Renal cortical epithelial cell (primary cell): ENCODE results near the gene TMEM163. TPM values are rescaled to one million over a fixed set of nuclear protein-coding genes. Genes with fewer than 3 reads are reported as not detected.
"Not testable (repeated sequence)": the region's sequence is repeated elsewhere in the genome, so short reads cannot be mapped to it uniquely, and the experiment has no call there.

Experiments used
- DNase-seq: peaks from one replicate; pipeline ENCODE4 v3.0.0-alpha.2; 2011; ENCODE audit warnings: low read depth
- total RNA-seq: library from RNA; depleted of rRNA; stranded (reverse); fragments of >200 nt; gene quantifications from 2 replicates; pipeline ENCODE4 v1.2.3, GENCODE V29; 2014

The TMEM163 gene
- total RNA-seq, 1 donor from 2014 or later: 6.7 TPM

DNA sequence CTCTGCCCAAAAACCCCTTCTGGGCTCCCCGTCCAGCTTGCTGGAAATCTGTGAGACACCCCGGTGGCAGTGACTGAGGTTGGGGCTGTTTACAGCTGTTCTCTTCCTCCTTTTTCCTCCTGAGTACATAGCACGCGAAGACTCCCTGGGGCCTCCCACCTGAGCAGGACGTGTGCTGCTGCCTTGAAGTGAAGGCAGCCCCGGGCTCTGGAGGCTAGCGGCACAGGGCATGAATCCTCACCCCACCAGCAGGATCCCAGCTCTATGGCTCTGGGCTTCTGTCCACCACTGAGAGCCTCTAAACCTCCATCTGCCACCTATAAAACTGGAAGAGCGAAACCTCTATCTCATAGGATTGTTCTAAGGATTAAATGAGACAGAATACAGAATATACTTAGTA, 182.5 kb downstream of the TMEM163 start:
- no peak for DNase-seq

DNA sequence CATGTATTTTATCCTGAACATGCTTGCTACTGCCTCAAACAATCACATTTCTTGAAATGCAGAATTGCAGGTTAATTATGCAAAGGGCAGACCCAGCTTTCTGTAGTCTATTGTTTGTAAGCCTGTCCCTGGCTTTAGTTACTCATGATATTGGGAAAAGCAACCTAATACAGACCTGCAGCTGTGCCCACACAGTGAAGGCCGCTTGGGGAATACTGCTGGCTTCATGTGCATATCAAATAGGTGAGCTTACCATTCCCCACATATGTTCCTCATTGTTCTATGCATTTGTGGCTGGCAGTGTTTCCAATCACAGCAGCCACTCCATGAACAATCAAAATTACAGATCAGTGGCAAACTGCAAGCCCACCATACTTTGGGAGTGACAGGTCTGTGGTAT, 186.3 kb downstream of the TMEM163 start:
- no peak for DNase-seq

DNA sequence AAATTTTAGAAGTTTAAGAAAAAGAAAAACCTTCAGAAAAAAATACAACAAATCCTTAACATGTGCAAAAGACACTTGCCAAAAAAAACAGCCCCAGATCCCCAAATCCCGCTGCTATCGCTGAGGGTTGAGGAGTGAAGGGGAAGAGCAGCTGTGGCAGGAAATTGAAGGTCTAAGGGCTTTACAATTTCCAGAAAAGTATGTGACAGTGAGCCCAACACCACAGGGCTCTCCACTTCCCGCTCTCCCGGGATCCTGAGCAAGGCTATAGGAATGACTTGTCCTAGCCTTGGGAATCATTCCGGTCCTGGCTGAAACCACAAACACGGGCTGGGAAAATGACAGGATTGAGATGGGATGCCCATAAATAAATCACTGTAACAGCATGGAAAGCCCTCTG, 191.4 kb downstream of the TMEM163 start:
- DNase-seq: no peak

DNA sequence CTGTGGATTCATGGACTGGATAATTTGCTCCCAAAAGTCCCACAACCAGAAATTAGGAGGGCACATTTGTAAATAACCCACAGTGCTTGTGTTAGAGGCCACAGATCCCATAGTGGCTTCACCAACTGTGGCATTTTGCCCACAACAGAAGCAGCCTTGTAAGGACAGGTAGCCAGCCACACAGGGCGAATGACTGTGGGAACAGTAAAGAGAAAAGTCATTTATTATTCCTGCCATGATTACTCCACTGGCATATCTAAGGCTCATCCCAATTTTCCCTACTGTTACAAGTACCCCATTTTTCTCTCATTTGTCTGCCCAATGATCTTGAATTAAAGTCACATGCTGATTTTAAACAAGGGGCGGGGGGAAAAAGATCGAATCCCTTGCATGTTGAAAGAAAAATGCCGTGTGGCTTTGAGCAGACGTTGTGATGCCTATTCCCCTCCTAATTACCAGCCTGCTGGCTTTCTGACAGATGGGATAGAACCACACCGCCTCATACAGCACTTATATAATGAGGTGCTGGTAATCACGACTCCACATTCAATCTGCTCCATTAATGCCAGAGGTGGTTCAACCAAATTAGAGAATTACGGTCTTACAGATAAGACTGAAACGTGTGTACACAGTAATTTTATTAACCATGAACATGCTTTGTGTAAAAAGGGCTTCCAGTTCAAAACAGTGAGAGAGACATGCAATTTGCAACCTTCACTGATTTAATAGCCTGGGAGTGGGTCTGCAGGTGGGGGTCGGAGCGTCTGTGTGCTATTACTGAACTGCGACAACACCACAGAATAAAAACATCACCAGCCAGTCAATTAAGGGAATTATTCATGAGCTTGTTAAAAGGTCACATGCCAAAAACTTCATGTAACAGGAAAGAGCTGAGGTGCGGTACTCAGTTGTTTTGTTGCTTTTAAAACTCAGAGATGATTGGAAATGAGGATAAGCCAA, 196.0 kb downstream of the TMEM163 start:
- no peak for DNase-seq

DNA sequence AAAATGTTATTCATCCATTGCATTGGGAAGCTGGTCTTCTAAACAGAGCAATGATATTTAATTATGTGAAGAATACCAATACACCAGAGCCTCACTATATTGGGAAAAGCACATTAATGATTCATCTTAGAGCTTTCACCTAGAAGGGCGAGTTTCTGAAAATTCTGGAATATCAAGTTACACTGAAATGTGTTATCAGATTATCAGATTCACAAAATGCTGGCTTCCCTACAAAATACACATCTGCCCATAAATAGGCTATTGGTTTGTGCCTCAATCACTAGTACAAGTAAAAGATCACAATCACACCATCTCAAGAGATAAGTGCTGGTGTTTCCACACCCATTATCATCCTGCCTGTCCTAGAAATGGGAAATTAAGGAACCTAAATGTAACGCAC, 200.7 kb downstream of the TMEM163 start:
- no peak for DNase-seq

DNA sequence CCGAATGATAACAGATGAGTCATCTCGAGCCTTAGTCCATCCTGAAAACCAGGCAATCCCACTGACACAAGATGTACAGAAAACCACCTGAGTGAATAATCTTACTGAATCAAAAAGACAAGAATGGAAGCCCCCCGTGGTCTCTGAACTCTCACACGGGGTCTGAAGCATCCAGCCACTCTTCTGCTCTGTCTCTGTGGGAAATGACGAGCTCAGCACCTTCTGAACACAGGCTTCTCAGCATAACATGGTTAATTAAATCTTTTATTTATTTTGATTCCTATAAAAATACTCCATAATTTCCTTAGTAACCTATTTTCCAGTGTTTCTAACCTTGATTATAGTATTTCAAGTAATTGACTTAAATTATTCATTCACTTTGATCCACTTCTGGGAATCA, 203.7 kb downstream of the TMEM163 start:
- no peak for DNase-seq

DNA sequence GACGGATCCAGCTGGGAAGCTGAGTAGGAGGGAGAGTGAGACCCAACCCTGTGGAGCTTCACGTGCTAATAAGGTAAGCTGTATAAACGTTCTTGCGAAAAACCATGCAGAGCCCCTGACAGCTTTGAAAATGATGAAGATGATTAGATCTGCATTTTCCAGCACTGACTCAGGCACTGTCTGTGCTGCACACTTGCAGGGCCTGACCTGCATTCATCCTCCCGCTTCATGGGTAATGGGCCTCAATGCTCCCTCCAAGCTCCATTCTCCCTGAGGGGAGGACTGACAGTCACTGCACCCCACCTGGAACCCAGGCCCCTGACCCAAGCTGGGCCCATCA, 205.4 kb downstream of the TMEM163 start:
- DNase-seq: no peak

DNA sequence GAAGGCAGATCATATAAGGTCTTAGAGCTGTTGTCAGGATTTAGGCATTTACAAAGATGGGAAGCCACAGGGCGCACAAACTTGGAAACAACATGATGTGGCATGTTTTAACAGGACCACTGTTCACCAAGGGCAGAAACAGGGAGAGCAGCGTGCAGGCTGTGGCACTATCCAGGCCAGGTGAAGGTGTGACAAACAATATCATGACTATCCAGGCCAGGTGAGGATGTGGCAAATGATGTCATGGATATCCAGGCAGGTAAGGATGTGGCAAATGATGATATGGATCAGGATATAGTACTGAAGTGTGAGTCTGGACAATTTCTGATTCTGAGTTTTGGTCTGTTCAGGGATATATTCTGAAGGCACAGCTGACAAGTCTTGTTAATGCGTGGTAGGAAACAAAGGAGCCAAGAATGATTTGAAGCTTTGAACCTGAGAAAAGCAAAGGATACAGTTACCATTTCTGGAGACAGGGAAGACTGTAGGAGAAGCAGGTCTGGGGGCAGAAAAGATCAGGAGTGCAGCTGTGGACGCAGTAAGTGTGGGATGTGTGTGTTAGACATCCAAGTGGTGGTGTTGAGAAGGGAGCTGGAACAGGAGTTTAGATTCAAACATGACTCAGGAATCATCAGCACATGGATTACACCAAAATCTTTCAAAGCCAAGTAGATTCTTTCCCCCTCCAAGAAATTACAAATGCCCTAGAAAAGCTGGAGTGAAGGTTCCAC, 205.9 kb downstream of the TMEM163 start:
- DNase-seq: no peak

DNA sequence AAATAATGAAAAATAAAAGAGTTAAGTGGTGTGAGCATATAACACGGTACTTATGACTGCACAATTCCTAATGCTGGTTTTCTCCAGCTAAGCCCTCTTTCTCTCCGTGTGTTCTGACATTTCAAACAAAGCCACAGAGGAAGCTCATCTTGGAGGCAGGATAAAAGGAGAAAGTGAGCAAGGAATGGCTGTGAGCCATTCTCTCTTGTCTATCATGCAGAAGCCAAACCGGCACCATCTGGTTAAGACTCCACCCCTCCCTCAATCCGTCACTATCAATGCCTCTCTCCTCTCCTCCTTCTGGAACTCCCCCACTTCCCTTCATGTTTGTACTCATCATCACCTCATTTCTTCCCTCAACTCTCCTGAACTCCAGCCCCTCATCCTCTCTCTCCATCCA, 210.4 kb downstream of the TMEM163 start:
- DNase-seq: no peak

DNA sequence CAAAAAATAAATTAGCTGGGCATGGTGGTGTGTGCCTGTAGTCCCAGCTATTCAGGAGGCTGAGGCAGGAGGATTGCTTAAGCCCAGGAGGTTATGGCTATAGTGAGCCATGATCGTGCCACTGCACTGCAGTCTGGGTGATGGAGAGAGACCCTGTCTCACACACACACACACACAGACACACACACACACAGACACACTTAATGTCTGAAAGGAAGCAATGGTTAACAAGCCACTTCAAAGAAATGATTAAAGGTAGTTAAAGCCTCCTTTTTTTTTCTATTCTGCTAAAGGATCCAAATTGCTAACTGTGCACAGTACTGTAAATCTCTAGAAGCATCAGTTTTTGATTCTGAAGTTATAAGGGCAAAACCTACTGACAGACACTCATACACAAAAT, 211.1 kb downstream of the TMEM163 start:
- DNase-seq: no peak

DNA sequence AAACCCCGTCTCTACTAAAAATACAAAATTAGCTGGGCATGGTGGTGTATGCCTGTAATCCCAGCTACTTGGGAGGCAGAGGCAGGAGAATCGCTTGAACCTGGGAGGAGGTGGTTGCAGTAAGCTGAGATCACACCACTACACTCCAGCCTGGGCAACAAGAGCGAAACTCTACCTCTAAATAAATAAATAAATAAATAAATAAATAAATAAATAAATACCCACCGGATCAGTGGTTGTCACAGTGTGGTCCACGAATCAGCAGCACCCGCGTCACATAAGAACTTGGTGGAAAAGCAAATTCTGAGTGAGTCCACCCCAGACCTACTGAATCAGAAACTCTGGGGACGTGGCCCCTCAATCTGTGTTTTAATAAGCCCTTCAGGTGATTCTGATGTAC, 211.6 kb downstream of the TMEM163 start:
- DNase-seq: not testable (repeated sequence)

DNA sequence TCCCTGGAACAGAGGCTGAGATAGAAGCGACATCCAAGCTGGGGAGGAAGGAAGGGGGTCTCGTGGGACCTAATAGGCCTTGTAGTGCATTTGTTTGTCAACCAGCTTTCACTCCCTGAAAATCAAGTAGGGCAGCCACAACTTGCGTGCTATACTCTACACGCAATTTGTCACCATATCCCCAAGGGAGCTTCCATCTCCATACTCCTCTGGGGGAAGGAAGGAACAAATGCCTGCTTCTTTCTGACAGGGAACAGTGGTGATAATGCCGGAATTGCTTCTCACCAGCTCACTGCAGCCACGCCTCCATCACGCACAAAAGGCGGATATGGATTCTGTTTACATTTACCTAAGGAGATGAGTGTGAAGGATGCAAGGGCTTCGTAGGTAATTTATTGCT, 213.4 kb downstream of the TMEM163 start:
- no peak for DNase-seq

DNA sequence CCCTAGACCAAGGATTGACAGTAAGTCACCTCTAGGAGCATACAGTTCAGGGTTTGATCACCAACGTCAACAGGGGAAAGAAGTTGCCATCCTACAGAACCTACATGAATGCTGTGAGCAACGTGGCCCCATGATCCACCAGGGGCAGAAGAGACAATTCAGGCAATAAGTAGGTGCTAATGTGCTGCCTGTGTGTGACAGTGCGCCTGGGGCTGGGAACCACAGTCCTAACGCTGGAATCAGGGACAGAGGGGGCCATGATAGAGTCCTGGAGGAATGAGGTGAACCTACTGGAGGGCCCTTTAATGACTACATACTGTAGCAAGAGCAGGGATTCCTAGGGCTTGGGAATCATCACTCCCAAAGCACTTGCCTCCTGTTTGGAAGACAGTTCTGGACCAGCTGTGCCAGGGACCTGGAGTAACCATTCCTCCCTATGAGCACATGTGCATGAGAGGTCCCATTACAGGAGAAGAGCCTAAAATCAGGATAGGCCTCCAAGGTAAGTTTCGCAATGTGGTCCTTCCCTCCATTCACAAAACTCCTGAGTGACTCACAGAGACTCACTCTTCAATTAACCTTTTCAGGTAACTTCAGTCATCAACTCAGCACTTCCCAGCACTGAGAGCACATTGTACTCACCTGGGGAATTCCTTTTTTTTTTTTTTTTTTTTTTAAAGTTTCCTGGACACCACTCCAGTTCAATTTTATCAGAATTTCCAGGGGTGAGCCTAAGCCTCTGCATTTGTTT, 214.0 kb downstream of the TMEM163 start:
- no peak for DNase-seq

DNA sequence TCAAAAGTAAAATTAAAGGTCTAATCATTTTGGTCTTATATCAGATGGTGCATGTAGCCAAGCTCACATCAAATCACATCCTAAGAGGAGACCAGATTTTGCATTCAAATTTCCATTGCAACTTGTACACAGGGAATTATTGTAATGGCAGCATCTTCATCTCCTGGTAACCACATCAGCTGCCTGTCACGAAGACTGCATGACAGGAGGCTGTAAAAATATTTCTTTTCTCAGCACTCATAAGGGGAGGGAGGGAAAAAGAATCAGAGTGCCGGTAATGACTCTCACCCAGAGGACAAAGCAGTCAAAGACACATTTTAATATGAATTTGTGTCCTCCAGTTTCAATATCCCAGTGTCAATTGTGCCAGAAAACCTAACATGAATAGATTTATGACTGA, 216.7 kb downstream of the TMEM163 start:
- no peak for DNase-seq

DNA sequence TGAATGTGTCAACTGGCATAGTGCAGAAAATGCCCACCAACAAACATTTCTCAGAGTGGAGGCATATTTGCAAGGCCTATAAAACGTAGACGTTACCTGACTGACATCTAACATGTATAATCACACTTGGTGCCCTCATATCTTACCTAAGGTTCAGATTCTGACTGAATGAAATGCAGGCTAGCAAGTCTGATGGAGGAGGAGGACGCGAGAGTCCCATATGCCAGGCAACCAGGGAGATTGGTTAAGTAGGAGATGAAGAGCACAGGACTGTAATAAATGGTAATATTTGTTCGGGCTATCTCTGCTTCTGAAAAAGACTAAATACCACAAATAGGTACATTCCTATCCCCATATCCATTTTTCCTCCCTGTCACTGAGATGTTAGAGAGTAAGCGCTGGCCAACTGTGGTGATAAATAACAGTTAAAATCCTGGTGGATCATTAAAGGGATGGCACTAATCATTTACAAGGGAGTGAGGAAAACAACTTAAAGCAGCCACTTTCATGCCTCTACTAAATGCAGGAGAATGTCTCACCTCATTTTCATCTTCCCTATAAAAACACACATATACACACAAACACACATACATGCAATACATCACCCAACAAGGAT, 217.2 kb downstream of the TMEM163 start:
- DNase-seq: peak; percentile 52

DNA sequence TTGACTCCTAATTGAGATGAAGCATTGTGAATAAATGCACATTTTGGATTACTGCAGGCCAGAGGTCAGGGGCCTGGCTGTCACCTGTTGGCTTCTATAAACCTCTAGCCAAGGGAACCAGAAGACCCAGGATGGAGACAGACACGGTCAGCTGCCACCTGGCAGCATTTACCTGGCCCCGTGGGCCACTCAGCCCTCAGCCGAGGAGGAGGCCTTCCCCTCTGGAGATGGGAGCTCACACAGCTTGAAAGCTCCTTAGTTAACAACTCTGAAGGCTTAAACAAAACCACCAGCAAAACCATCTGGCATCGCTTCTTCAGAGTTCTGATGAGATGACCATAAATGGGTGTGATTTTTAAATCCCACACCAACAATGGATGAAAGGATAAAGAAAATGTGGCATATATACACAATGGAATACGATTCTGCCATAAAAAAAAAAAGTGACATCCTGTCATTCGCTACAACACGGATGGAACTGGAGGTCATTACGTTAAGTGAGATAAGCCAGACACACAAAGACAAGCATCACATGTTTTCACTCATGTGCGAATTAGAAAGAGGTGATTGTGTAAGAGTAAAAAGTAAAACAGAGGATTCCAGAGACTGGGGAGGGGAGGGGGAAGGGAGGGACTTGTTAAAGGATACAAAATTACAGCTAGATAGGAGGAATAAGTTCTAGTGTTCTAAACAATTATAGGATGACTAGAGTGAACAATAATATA, 218.4 kb downstream of the TMEM163 start:
- peak; percentile 40 for DNase-seq

DNA sequence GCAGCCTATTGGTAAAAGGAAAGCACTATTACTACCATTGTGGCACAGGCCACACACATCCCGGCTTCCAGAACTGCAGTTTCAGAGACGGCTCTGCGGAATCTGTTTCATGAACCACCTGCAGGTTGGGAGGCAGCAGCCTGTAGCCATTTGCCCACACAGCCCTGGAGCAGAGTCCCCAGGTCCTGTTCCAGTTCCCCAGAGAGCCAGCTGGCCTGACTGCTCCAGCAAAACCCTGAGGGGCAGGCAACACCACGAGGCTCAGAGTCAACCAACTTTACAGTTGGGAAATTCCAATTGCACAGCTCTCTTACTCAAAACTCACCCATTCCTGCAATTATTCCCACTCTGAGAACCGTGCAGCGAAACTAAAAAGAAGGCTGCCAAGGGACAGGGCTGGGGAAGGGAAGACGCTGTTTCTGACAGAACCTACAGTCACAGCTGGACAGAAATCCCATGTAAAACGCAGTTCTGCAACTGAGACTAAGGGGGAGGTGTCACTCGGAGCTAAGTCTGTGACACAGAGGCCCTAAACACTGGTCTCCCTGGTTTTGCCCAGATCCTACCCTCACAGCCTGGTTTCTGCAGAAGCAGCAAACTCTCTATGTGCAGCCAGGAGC, 219.4 kb downstream of the TMEM163 start:
- DNase-seq: no peak

DNA sequence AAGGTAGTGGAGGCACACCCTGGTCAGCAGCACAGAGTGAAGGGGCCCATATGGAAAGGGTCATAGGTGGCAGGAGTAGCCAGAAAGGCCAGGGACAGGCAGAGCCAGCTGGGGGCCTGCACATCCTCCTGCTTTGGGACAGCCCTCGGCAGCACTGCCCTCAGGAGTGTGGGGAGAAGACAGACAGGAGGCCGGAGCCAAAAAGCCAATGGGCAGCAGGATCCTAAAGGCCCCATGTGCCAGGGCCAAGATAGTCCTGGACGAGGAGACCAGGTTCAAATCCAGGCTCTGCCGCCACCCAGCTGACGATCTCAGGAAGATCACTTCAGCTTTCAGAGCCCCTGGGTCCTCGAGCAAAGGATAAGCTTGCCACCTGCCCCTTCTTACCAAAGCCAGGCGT, 220.1 kb downstream of the TMEM163 start:
- DNase-seq: no peak

DNA sequence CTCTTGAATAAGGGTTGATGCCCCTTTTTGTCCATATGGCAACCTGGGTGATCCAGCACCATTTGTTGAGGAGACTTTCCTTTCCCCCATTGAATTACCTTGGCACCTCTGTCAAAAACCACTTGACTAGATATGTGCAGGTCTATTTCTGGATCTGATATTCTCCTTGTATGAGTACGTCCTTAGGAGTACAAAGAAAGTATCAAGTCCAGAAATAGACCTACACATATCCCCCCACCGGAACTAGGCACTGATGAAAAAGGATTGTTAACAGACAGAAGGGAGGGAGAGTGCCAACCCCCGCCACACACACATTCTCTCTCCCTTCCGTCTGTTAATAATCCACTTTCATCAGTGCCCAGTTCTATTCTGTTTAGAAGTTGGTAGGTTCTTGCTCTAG, 225.0 kb downstream of the TMEM163 start:
- DNase-seq: peak; percentile 47

DNA sequence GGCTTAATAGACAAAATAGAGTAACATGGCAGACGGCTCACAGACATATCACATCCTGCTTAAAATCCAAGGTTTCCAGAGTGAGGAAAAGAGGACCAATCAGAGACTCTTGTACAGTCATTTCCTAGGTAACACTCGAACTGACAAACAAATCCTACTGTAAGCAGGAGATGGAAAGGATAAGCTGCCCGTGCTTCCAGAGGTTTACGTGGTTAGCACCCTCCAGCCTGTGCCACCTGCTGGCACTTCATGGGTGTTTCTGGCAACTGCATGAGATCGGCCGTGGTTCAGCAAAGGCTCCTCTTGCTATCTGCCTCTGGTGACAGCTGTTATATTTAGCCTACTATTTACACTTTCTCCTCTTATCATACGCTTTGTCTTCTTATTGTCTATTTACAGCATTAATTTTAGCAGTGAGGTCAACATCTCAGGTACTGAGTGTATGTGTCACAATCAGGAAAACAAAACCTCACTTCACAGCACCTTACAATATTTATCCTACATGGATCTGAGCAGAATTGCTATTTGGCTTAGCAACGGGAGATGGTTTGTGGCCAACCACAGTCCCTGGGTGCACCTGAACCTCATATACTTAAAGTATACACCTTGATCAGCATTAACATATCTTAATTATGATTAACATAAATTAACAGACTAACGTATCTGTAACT, 226.9 kb downstream of the TMEM163 start:
- peak; percentile 28 for DNase-seq
